COLO668 (cell line): ENCODE measurements around the gene LHFPL6.

Experiments
- DNase-seq: peaks from one replicate; lab custom pipeline; 2025; ENCODE audit not compliant: unreplicated experiment; lab: John Stamatoyannopoulos, UW

LHFPL6 gene

DNA sequence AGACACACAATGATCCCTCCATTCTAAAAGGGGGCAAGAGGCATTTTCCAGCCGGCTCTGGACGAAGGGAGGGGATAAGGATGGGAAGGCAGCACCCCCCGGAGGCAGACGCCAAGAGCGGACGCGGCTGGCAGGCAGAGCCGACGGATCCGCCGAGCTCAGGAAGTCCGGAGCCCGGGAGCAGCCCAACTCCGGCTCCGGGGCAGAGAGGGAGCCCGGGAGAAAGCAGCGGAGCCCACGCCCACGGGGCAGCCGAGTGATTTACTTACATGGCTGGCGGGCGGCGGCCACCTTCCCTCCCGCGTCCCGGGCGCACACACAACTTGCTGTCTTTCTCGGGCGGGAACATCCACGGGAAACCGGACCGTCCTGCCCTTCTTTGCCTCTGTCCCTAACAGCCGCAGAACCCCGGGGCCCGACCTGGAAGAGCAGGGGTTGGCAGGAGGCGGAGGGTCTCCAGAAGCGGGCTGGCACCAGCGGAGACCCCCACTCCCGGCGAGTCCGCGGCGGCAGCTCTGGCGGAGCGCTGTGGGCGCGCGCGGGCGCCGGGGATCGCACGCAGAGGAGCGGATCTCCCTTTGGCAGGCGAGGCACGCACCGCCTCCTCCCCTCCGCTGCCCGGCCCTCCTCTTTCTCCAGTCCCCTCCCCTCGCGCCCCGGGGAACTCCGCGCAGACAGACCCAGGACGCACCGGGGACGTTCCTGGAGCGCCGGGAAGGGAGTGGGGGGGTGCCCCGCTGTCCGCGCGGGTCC lies at the start of gene LHFPL6:
LHFPL6 (minus strand) TSS at position 580 of the 753 bp plus-strand sequence.
- DNase-seq = peak; percentile 96

DNA sequence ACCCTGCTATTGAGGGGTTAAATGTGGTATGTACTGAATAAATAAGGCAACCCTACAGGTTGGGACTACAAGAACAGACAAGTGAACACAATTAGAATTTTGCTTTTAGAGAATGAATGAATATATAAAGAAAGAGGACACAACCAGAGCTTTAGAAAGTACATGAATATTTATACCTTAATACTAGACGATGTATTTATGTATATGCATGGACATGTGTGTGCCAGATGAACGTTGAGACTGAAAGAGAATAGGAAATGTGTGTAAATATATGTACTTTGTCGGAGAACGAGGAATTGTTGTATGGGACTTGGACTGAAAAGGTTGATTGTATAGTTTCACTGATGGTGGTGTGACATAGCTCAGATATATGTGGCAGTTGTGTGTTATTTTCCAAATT lies 43.1 kb upstream of the LHFPL6 start:
- DNase-seq = no peak

DNA sequence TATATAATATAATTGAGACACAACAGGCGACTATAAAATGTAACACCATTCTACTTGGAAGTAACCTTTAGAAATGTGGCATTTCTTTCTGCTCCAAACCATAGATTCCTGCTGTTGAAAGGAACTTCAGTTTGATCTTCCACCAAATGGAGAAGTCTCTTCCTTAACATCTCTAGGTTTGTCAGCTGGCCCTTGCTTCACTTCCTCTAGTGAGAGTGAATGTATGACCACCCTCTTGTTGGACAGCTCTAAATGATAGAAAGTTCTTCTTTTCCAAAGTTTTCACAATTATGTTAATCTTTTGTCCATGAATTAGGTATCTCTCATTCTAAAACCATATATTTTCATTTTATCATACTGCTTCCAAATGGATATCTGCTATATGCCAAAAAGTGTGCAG lies 38.7 kb upstream of the LHFPL6 start:
- DNase-seq = no peak

DNA sequence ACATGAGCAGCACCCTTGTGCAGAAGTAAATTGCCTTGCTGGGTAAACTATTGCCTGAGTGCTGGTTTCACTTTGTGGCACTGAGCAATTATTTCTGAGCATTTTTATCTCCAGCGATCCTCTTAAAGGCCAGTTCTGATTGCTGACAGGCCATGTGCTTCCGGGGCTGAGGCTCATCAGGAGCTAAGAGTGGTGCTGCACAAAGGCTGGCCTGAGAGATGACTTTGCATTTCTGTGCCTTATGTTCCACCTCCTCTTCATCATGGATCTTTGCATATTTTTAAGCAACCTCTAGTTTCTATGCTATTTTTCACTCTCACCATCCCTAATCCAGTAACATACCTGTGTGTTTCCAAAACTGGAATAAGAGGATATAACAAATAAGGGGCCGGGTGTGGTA lies 34.9 kb upstream of the LHFPL6 start:
- DNase-seq = no peak

DNA sequence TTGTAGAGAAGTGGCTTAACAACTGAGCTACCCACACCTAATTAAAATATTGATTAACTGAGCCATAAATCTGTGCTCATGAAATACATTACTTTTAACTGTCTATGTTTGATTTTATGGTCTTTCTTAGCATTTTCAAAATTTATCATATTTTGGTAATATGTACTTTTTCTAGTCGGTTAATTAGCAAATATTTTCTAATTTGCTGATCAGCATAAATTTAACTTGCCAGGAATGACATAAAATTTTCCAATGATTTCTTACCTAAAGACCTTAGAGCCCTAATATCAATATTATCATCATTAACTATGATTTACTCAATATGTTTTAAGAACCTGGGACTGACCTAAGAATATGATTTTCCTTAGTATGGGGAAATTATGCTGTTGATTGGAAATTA lies 32.6 kb upstream of the LHFPL6 start:
- no peak for DNase-seq

DNA sequence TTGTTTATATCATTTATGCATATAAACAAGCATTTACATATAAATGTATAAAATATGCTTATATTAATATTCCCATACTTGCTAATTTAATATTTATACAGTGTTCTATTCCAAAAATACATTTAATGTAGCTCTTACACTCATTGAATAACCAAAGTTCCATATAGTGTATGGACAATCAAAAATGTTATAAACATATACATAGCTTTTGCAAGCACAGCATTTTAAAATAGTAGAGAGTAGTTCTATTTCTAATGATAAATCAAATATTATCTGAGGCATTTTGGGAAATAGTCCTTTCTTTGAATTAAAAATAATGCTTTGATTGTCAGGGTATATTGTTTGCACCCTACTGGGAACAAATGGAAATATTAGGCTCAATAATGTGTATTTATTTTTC lies 30.0 kb upstream of the LHFPL6 start:
- DNase-seq = no peak

DNA sequence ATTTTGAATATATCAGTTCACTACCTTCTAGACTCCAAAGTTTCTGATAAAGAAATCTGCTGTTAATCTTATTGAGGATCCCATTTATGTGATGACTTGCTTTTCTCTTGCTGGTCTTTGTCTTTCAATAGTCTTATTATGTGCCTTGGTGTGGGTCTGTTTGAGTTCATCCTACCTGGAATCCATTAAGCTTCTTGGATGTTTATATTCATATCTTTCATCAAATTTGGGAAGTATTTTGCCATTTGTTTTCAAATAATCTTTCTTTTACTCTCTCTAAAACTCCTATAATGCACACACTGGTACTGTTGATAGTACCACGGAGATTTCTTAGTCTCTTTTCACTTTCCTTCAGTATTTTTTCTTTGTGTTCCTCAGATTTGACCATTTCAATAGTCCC lies 28.3 kb upstream of the LHFPL6 start:
- no peak for DNase-seq

DNA sequence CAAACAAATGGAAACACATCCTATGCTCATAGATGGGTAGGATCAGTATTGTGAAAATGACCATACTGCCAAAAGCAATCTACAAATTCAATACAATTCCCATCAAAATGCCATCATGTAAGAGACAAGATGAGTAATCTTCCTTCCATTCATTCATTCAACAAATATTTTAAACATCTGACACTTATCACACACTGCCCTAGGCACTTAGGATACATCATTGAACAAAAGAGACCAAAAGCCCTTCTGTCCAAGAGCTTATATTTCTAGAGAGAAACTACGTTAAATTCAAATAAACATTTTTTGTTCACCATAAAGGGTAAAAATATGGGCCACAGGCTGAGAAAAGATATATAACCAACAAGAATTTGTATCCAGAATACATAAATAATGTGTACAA lies 20.5 kb upstream of the LHFPL6 start:
- DNase-seq = no peak

DNA sequence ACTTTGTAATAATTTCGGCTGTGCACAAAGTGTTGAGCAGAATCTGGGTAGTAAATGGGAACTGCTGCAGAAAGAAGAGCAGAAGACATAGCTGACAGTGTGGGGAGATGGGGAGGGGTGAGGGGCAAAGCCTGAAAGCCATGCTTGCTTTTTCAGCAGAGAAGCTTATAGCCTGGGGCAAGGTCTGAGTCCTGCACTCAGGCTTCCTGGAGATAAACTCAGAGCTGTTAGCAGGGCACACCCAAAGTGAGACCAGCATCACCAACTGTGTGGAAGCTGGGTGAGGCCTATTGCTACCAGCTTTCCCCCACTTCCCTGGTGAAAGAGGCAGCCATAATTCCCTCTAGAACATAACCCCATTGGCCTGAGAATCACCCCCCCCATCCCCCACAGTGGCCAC lies 15.6 kb upstream of the LHFPL6 start:
- DNase-seq = no peak

DNA sequence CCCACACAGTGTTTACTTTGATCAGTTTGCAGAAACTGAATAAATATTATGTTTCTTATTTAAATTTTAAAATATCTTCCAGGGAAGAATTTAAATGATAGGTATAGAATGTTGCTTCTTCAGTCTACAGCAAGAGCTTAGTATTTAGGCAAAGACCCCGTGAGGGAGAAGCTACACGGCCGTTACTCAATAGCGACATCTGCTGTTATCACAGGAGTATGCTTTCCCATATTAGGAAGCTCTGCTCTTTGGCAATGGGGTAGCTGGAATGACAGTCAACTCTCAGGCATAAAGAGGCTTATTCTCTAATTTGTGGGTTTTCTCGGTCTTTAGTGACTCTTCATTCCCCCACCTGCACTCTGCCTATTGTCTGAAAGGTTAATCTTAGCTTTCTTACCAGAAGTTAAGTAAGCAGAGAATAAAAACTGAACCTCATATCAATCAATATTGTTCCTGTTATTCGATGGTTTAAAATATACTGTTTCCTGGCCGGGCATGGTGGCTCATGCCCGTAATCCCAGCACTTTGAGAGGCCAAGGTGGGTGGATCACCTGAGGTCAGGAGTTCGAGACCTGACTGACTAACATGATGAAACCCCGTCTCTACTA lies 13.2 kb upstream of the LHFPL6 start:
- peak; percentile 78 for DNase-seq

DNA sequence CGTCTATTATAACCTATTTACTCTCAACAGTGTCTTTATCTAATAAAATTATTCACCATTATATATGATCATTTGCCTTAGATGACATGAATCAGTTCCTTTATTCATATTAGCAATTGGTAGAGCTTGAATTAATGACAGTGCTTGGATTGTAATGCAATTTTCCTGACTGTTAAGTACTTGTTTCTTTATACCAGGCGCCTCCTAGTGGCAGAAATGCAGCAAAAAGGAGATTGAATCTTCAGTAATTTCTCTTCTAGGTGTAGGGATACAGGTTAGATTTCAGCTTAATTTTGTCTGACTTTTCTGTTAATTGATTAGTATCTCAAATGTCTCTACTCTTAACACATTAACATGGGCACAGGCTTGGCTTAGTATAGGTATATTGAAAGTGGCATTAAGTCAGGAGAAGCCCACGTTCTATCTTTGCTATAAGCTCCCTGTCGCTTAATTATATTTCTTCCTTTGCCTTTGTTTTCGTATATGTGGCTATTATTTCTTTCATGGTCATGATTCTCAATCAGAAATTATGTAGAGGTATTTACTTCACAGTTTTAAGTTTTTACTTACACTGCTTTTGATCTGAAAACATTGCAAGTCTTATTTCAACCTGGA lies 9.1 kb upstream of the LHFPL6 start:
- peak; percentile 87 for DNase-seq

DNA sequence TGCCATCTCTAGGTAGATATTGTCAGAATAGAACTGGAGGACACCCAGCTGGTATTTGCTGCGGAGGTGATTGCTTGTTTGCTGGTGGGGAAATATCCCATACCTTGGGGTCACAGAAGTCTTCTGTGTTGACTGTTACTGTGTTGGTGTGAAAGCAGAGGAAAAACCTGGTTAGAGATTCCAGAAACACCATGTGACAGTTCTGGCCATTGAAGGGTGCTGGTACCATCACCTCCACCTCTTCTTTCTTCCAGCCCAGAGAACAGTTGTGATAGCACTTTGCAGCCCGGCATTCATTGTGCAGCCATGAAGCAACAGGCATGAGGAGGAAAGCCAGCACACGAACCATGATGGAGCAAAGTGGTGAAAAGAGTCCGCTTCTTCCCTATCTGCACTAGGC lies 4.9 kb upstream of the LHFPL6 start:
- DNase-seq = no peak

DNA sequence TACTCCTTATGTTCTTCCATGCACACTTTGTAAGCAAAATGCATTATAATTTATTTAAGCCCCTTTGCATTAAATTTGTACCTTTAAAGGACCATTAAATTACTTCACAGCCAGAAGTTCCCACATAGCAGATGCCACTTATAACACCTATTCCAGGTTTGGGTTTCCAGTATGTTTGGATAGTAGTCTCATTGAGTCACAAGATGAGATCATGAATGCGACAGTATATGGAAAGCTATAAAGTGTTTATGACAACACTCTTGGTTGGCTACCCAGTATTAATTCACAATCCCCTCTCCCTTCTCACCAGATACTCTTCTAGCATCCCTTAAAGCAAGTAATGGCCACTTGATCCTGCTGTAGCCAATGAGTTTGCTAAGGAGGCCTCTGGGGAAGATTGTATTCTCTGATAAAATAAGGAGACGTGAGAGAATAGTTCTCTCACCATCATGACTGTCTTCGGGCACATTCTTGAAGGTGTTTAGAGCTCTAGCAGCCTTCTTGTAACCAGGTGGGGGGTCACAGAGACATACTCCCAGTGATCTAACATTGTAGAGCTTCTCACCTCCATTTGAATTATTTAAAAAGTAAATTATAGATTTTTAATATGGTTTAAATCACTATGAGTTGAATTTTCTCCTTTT lies 2.8 kb upstream of the LHFPL6 start:
- no peak for DNase-seq

DNA sequence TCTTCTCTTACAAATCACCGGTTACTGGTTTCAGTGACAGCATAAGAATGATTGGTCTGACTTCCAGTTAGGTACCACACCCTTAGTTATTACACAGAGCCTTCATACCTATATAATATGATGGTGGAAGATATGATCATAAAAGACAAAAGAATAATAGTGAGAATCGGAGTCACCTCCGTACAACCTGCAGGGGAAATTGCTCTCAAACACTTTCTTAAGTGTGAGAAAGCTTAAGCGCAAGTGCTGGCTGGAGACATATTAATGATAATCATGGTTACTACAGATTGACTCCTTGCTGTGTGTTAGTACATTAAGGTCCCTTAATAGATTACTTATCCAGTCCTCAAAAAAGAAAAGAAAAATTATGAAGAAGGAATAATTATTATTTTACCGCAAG lies 1.8 kb upstream of the LHFPL6 start:
- DNase-seq = no peak

DNA sequence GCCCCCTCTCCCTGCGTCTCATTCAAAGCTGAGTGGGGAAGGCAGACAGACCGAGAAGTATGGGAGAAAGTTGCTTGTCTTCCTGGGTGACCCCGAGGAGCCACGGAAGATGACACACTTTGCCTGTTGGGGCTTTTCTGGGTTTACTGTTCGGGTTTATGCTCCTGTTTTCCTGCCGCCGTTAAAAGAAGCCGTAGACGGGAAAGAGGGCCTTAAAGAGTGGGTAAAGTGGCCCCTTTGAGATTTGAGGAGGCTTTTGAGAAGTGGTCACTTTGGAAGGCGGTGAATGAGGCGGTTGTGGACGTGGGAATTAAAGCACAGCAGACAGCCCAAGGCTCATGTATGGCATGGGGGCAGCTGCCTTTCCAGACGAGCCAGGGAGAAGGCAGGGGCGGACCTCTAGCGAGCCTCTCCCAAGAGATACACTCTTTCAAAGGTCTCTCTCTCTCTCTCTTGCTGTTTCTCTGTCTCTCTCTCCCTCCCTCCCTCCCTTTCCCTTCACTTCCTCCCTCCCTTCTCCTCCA lies 493 bp upstream of the LHFPL6 start:
- peak; percentile 60 for DNase-seq

DNA sequence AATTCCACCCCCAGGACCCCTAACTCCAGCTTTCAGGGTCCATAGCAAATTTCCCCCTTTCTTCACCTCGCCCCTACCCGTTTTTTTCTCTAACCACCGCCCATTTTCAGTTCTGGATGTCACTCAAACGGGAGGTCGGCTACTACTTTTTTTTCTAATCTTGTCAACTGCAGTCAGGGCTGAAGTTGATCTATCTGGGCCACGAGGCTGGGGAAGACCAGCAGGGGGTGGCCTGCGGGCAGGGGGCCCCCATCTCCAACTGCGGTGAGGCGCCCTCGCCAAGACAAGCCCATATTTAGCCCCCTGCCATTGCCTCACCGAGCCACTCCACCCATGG lies 748 bp downstream of the LHFPL6 start:
- DNase-seq = no peak

DNA sequence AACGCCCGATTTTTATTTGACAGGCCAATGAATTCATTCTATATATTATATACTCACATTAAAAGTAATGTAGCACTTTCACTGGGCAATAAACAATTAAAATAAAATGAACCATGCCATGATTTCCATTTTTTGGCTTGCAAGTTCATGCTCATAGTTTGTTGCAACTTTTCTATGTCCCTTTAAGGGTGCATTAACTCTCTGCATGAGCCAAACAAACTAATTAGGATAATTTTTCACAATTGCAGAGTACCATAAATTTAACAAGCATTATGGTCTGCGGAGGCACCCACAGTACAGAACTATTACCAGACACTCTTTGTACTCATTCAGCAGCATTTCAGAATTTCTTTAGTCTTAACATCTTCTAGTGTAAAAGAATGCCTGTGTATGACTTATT lies 1.4 kb downstream of the LHFPL6 start:
- DNase-seq = no peak

DNA sequence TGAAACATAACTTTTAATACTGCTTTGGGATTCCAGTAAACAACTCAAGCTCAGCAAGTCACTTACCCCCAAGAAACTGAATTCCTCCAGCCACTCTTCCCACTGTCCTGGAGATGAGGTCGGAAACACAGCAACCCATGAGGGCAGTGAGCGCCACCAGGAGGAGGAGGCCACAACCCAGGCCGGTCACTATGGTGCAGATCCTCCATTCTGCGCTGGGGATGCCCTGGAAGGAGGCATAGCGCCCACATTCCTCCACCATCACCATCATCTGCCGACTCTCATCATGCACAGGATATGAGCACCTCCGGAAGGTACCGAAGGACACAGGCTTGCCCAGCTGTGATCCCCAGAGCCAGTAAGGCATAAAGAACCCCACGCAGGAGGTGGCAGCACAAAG lies 2.2 kb downstream of the LHFPL6 start:
- DNase-seq = peak; percentile 71

DNA sequence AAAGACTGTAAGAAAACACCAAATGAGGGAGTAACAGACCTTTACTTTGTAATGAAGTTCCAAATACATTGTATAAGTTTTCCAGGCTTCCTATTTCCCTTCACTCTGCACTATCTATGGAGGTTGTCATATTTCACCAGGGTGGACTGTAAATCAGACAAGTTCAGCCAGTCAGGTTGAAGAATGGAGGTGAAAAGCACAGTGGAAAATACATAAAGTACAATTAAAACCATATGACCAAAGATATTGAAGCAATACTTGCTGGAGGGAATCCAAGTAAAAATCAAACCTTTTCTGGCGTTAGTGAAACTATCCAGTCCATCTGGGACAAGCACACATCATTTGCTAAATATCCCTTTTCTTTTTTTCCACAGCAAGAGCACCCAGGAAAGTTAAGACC lies 3.2 kb downstream of the LHFPL6 start:
- DNase-seq = no peak

DNA sequence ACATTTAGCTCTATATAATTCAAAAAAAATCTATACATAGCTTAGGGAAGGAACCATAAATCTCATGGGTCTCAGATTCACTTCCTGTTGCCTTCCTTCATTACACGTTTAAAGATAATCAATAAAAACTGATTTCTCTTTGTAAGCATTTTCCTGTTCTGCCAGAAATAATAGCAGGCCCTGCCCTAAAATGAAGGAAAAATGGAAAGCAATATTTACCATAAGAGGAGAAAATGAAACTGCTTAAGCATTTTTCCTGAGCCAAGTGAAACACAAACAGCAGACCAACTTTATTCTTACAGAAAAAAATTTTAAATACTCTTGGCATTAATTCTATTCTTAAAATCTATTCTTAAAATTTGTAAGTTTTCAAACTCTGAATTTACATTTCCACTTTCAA lies 4.0 kb downstream of the LHFPL6 start:
- no peak for DNase-seq

DNA sequence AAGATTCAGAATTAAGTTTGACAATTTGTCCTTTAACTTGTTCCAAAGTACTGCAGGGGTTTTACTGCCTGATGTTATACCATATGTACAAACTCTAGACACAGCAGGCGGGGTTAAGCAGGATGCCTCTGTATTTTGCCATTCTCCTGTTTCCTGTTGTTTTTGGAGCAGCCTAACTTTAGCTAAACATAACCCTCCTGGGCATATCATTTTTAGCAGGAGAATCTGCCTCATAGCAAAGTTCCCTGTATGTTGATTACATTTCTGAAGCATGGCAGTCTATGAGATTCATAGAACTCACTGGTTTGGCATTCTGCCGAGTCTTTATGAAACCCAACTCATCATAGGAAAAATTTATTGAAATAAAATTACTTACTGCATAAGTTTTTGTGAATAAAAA lies 5.2 kb downstream of the LHFPL6 start:
- no peak for DNase-seq

DNA sequence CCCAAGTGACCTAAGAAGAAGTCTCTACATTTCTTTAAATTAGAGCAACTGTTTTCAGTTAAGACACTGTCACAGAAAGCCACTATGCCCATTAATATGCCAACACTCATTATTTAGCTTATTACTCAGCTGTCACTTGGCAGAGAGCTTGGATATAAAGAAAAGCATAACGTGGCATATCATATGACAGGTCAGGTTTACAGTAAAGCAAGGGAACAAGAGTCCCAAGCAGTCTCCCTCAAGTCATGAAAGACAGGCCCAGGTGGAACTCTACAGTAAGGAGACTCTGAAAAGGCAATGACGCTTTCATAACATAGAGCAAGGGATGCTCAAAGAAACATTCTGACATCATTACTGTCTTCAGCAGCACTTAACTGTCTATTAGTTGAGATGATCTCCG lies 6.3 kb downstream of the LHFPL6 start:
- DNase-seq = no peak
